Right lobe of liver (tissue), 4 donors: ENCODE measurements around the gene DCHS2.

Source experiments
- POLR2A ChIP-seq: fragments of 450-650 bp; IDR thresholded peaks from one replicate; pipeline ENCODE4 v1.6.1; 2017; ENCODE audit warnings: antibody characterized with exemption, mild to moderate bottlenecking
- TF ChIP-seq, protein P1 (sequence below), 4 donors: fragments of 200-600 bp in 3 of 4; fragments of 450-650 bp in 1 of 4; IDR thresholded peaks; one replicate each; pipeline versions ENCODE4 v1.5.1 to v1.8.0; 2016 to 2022; ENCODE audit warnings: antibody characterized with exemption in 4 of 4, mild to moderate bottlenecking in 2 of 4
- donor health status: DM: no; HTN: no; CAD: no.
- donor health status: DM: no; HTN: no; CAD: no.
- donor health status: DM: no; HTN: yes; CAD: no.

GRCh38 chr4:154307451-154307850 lies 184.1 kb downstream of the DCHS2 start:
- TF ChIP-seq, protein P1, sequence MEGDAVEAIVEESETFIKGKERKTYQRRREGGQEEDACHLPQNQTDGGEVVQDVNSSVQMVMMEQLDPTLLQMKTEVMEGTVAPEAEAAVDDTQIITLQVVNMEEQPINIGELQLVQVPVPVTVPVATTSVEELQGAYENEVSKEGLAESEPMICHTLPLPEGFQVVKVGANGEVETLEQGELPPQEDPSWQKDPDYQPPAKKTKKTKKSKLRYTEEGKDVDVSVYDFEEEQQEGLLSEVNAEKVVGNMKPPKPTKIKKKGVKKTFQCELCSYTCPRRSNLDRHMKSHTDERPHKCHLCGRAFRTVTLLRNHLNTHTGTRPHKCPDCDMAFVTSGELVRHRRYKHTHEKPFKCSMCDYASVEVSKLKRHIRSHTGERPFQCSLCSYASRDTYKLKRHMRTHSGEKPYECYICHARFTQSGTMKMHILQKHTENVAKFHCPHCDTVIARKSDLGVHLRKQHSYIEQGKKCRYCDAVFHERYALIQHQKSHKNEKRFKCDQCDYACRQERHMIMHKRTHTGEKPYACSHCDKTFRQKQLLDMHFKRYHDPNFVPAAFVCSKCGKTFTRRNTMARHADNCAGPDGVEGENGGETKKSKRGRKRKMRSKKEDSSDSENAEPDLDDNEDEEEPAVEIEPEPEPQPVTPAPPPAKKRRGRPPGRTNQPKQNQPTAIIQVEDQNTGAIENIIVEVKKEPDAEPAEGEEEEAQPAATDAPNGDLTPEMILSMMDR (IDR thresholded peaks at IDR 0.05), result no peak
- TF ChIP-seq POLR2A, result no peak
